Fibroblast of lung (primary cell): ENCODE measurements around the gene MAPK4. TPM values are rescaled to one million over a fixed set of nuclear protein-coding genes. Genes with fewer than 3 reads are reported as not detected.
"Not testable (repeated sequence)": the region's sequence is repeated elsewhere in the genome, so short reads cannot be mapped to it uniquely, and the experiment has no call there.

Experiments used
- DNase-seq, 2 donors: peaks; one replicate each; pipeline versions ENCODE4 v3.0.0 to v3.0.0-alpha.2; 2010; ENCODE audit warnings: low read depth in 2 of 2
- H2AFZ ChIP-seq: 2 replicates; pipeline ENCODE4 v1.5.1; 2012; ENCODE audit warnings: low read length, control low read depth, inconsistent platforms
- H3K27ac ChIP-seq: 2 replicates; pipeline ENCODE4 v1.5.1; 2011; ENCODE audit warnings: low read length, control low read depth; ENCODE audit not compliant: insufficient read depth
- H3K27me3 ChIP-seq: 2 replicates; pipeline ENCODE4 v1.5.1; 2011; ENCODE audit warnings: mild to moderate bottlenecking, low read length; ENCODE audit not compliant: control insufficient read depth, insufficient read depth
- H3K36me3 ChIP-seq: 2 replicates; pipeline ENCODE4 v1.5.1; 2011; ENCODE audit warnings: low read length; ENCODE audit not compliant: control insufficient read depth, insufficient read depth
- H3K4me1 ChIP-seq: 2 replicates; pipeline ENCODE4 v1.5.1; 2011; ENCODE audit warnings: low read length; ENCODE audit not compliant: control insufficient read depth, insufficient read depth; ENCODE audit errors: extremely low read depth
- H3K4me2 ChIP-seq: 2 replicates; pipeline ENCODE4 v1.5.1; 2011; ENCODE audit warnings: low read length, control low read depth; ENCODE audit not compliant: insufficient read depth; ENCODE audit errors: extremely low read depth
- H3K4me3 ChIP-seq, 4 experiments: fragments of 200-600 bp in 1 of 4; sonication (generic) in 1 of 4; replicated peaks in 1 of 4; 2 replicates each; pipeline ENCODE4 v1.5.1; 2011 to 2016; ENCODE audit warnings: low read length in 4 of 4, low read depth in 3 of 4, mild to moderate bottlenecking in 3 of 4, control low read depth in 2 of 4, inconsistent platforms in 1 of 4, mixed read lengths in 1 of 4; ENCODE audit not compliant: insufficient read depth in 1 of 4; ENCODE audit errors: control extremely low read depth in 1 of 4
- H3K79me2 ChIP-seq: 2 replicates; pipeline ENCODE4 v1.5.1; 2012; ENCODE audit warnings: mild to moderate bottlenecking, low read length, inconsistent platforms; ENCODE audit not compliant: control insufficient read depth, insufficient read depth
- H3K9ac ChIP-seq: 2 replicates; pipeline ENCODE4 v1.5.1; 2011; ENCODE audit warnings: mild to moderate bottlenecking, low read length, control low read depth; ENCODE audit not compliant: insufficient read depth
- H3K9me3 ChIP-seq: 2 replicates; pipeline ENCODE4 v1.5.1; 2012; ENCODE audit warnings: low read depth, low read length; ENCODE audit not compliant: control insufficient read depth, insufficient read depth
- H4K20me1 ChIP-seq: 2 replicates; pipeline ENCODE4 v1.5.1; 2011; ENCODE audit warnings: low read length; ENCODE audit not compliant: control insufficient read depth, insufficient read depth; ENCODE audit errors: extremely low read depth
- EZH2 ChIP-seq: IDR thresholded peaks from 2 replicates; pipeline ENCODE4 v1.5.1; 2012; ENCODE audit warnings: low read length, control low read depth, mild to moderate bottlenecking; ENCODE audit errors: missing control alignments
- polyA plus RNA-seq, 2 donors: library from polyadenylated mRNA; depleted of rRNA in 1 of 2; stranded (reverse) in 1 of 2; unstranded in 1 of 2; fragments of >200 nt; gene quantifications; 2 replicates each; pipeline ENCODE4 v1.2.1, GENCODE V29; 2011 to 2012; ENCODE audit warnings: missing spikeins in 1 of 2
- total RNA-seq: library from RNA; depleted of rRNA; stranded (reverse); fragments of >200 nt; gene quantifications from 2 replicates; pipeline ENCODE4 v1.2.1, GENCODE V29; 2014
- TF ChIP-seq, protein P1 (sequence below), 2 donors: IDR thresholded peaks in 1 of 2; conservative IDR thresholded peaks in 1 of 2; 1 replicate in 1 of 2; 2 replicates in 1 of 2; pipeline ENCODE4 v1.5.1; 2011 to 2012; ENCODE audit warnings: low read length in 2 of 2, control low read depth in 1 of 2, inconsistent platforms in 1 of 2, low read depth in 1 of 2, mild to moderate bottlenecking in 1 of 2

The MAPK4 gene
- total and polyA plus RNA-seq, 2 donors (not counting 1 experiment from before 2014, with no cell fraction given): not detected

DNA sequence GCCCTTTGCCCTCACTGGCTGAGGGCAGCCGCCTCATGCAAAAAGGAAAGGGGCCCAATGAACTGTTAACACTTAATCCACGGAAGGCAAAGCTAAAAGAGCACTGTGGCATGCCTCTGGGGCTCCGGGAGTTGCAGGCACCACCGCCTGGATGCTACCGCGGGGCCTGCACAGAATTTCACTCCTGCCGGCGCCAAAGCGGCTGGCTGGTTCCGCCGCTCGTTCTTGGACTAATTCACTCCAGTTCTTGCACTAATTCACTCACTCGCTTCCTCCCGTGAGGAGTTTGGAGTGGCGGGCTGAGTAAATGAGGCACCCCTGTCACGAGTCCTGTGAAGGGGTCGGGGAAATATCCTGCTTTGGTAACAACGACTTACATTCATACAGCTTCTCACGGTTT lies 14.0 kb upstream of the MAPK4 start:
- H3K27ac ChIP-seq: no peak overlapping the region
- no peak for DNase-seq
- no peaks in the 10 kb centered on the region for H4K20me1 ChIP-seq
- no peaks in the 10 kb centered on the region for H3K79me2 ChIP-seq
- no peak overlapping the region for H3K4me3 ChIP-seq
- no peak overlapping the region for H3K9ac ChIP-seq
- no peaks in the 10 kb centered on the region for H3K36me3 ChIP-seq
- TF ChIP-seq, protein P1, sequence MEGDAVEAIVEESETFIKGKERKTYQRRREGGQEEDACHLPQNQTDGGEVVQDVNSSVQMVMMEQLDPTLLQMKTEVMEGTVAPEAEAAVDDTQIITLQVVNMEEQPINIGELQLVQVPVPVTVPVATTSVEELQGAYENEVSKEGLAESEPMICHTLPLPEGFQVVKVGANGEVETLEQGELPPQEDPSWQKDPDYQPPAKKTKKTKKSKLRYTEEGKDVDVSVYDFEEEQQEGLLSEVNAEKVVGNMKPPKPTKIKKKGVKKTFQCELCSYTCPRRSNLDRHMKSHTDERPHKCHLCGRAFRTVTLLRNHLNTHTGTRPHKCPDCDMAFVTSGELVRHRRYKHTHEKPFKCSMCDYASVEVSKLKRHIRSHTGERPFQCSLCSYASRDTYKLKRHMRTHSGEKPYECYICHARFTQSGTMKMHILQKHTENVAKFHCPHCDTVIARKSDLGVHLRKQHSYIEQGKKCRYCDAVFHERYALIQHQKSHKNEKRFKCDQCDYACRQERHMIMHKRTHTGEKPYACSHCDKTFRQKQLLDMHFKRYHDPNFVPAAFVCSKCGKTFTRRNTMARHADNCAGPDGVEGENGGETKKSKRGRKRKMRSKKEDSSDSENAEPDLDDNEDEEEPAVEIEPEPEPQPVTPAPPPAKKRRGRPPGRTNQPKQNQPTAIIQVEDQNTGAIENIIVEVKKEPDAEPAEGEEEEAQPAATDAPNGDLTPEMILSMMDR (conservative IDR thresholded peaks at IDR 0.05 in 1 of 2, IDR thresholded peaks at IDR 0.05 in 1 of 2; ENCODE audit: low read depth in 1 of 2, low read length in 2 of 2): no peak
- TF ChIP-seq EZH2: no peak
- no peaks in the 10 kb centered on the region for H3K9me3 ChIP-seq
- H3K27me3 ChIP-seq: no peaks in the 10 kb centered on the region
- no peaks in the 10 kb centered on the region for H3K4me1 ChIP-seq
- H2AFZ ChIP-seq: no peak overlapping the region
- no peak overlapping the region for H3K4me2 ChIP-seq

DNA sequence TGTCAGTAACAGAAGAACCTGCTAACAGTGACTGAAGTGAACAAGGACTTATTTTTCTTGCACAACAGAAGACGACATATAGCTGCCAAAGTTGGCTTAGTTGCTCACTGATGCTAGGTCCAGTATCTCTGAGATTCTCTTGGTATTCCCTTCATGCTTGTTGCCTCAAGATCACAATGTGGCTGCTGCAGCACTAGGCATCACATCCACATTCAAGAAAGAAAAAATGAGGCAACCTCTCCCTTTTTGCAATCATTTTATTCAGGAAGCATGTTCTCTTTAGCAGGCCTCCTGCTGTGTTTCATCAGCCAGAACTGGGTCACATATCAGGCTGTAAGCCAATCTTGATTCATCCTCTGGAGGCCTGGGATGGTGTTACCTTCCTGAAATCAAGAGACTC lies 11.7 kb upstream of the MAPK4 start:
- Histone ChIP-seq H3K27ac (no peak overlapping the region), H4K20me1 (no peaks in the 10 kb centered on the region), H3K4me2 (no peak overlapping the region), H3K9ac (no peak overlapping the region), H2AFZ (no peak overlapping the region), H3K4me3 (no peak overlapping the region), H3K9me3 (no peaks in the 10 kb centered on the region), H3K36me3 (no peaks in the 10 kb centered on the region), H3K79me2 (no peaks in the 10 kb centered on the region), H3K27me3 (no peaks in the 10 kb centered on the region), H3K4me1 (no peaks in the 10 kb centered on the region)
- TF ChIP-seq EZH2: no peak
- TF ChIP-seq, protein P1 (conservative IDR thresholded peaks at IDR 0.05 in 1 of 2, IDR thresholded peaks at IDR 0.05 in 1 of 2; ENCODE audit: low read depth in 1 of 2, low read length in 2 of 2): no peak
- no peak for DNase-seq

DNA sequence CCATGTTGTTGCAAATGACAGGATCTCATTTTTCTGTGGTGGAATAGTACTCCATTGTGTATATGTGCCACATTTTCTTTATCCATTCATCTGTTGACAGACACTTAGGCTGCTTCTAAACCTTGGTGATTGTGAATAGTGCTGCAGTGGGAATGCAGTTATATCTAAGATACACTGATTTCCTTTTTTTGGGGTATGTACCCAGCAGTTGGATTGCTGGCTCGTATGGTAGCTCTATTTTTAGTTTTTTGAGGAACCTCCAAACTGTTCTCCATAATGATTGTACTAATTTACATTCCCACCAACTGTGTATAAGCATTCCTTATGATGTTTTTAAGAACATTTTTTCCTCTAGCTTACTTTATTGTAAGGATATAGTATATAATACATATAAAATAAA lies 8.2 kb upstream of the MAPK4 start:
- not testable (repeated sequence) for H3K9ac ChIP-seq, H3K79me2 ChIP-seq, H3K36me3 ChIP-seq, H4K20me1 ChIP-seq, H2AFZ ChIP-seq, H3K4me1 ChIP-seq, H3K4me2 ChIP-seq, H3K9me3 ChIP-seq, H3K27me3 ChIP-seq, H3K27ac ChIP-seq, H3K4me3 ChIP-seq, DNase-seq
